GM10847 (cell line): ENCODE measurements around the gene KDM4B.

Experiments
- POLR2A ChIP-seq: IDR thresholded peaks from 2 replicates; pipeline ENCODE4 v1.6.1; 2011; ENCODE audit not compliant: insufficient read length; ENCODE audit errors: extremely low read depth

KDM4B gene

GRCh38 chr19:5091018-5091683 is 122.2 kb downstream of the KDM4B start:
- no peak for TF ChIP-seq POLR2A

- TF ChIP-seq POLR2A = no peak
Measured at GRCh38 chr19:5091684-5092480, 123.0 kb downstream of the KDM4B start.

- no peak for TF ChIP-seq POLR2A
Measured at GRCh38 chr19:5092481-5092843, 123.5 kb downstream of the KDM4B start.

GRCh38 chr19:5093297-5093928 is 124.5 kb downstream of the KDM4B start:
- TF ChIP-seq POLR2A = no peak

- TF ChIP-seq POLR2A = no peak
Measured at GRCh38 chr19:5093948-5094718, 125.2 kb downstream of the KDM4B start.

GRCh38 chr19:5094768-5095567 is 126.1 kb downstream of the KDM4B start:
- TF ChIP-seq POLR2A = no peak

GRCh38 chr19:5095568-5095850 is 126.6 kb downstream of the KDM4B start:
- TF ChIP-seq POLR2A = no peak

- TF ChIP-seq POLR2A = no peak
Measured at GRCh38 chr19:5096536-5096935, 127.6 kb downstream of the KDM4B start.

GRCh38 chr19:5097331-5097930 is 128.5 kb downstream of the KDM4B start:
- no peak for TF ChIP-seq POLR2A

- no peak for TF ChIP-seq POLR2A
Measured at GRCh38 chr19:5097959-5098623, 129.2 kb downstream of the KDM4B start.

GRCh38 chr19:5098646-5099045 is 129.7 kb downstream of the KDM4B start:
- no peak for TF ChIP-seq POLR2A

- TF ChIP-seq POLR2A = no peak
Measured at GRCh38 chr19:5099701-5100221, 130.8 kb downstream of the KDM4B start.

- no peak for TF ChIP-seq POLR2A
Measured at GRCh38 chr19:5101871-5102270, 133.0 kb downstream of the KDM4B start.

- no peak for TF ChIP-seq POLR2A
Measured at GRCh38 chr19:5102520-5102919, 133.6 kb downstream of the KDM4B start.
